Chondrocyte (in vitro differentiated cells): ENCODE results near the gene ZNF212. TPM values are rescaled to one million over a fixed set of nuclear protein-coding genes. Genes with fewer than 3 reads are reported as not detected.

Experiments used
- DNase-seq: peaks from one replicate; pipeline ENCODE4 v3.0.0; 2021; ENCODE audit warnings: mixed read lengths, low spot score
- H3K27ac Mint-ChIP-seq: one replicate; pipeline ENCODE4 v1.8.0; 2021; ENCODE audit warnings: mild to moderate bottlenecking, moderate library complexity, mixed read lengths; ENCODE audit not compliant: unreplicated experiment
- H3K27me3 Mint-ChIP-seq: 2 replicates; pipeline ENCODE4 v1.8.0; 2021; ENCODE audit warnings: low read depth, mixed read lengths
- H3K36me3 Mint-ChIP-seq: 2 replicates; pipeline ENCODE4 v1.8.0; 2021; ENCODE audit warnings: low read depth, mixed read lengths
- H3K4me1 Mint-ChIP-seq: 2 replicates; pipeline ENCODE4 v1.8.0; 2021; ENCODE audit warnings: low read depth, mild to moderate bottlenecking, mixed read lengths
- H3K4me3 Mint-ChIP-seq: one replicate; pipeline ENCODE4 v1.8.0; 2021; ENCODE audit warnings: mild to moderate bottlenecking, moderate library complexity, mixed read lengths; ENCODE audit not compliant: unreplicated experiment
- H3K9me3 Mint-ChIP-seq: 2 replicates; pipeline ENCODE4 v1.8.0; 2021; ENCODE audit warnings: low read depth, mixed read lengths
- total RNA-seq: library from RNA; stranded (reverse); gene quantifications from 3 replicates; pipeline ENCODE4 v1.2.1, GENCODE V29; 2021
- TF ChIP-seq, protein P1 (sequence below): fragments of 200-600 bp; sonication (generic); IDR thresholded peaks from 2 replicates; pipeline ENCODE4 v1.5.0; 2021; ENCODE audit warnings: antibody characterized with exemption, mild to moderate bottlenecking, moderate library complexity

ZNF212 gene
- total RNA-seq, 1 donor from 2014 or later, result 7.9 TPM

DNA sequence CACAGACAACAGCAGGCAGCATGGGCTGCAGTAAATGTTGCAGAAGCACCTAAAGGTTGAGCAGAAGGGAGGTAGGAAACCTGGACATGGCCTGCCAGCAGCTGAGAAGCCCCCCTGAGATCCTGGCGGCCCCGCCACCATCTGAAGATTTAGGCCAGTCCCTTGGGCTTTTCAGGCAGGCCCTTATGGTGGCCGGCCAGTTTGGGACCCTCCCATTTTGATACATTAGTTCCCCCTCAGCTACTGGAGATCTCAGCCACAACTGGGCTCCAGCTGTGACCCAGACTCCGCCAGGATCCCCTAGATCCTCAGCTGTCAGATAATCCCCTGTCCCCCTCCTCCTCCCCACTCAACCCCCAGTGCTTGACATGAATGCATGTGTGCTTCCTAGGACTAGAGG lies 56.9 kb downstream of the ZNF212 start:
- peaks cover 12% of the 10 kb centered on the region for H3K4me1 Mint-ChIP-seq
- H3K9me3 Mint-ChIP-seq, result peaks cover 5% of the 10 kb centered on the region
- no peak overlapping the region for H3K27ac Mint-ChIP-seq
- no peak for DNase-seq
- H3K36me3 Mint-ChIP-seq, result peaks cover 20% of the 10 kb centered on the region
- TF ChIP-seq, protein P1, sequence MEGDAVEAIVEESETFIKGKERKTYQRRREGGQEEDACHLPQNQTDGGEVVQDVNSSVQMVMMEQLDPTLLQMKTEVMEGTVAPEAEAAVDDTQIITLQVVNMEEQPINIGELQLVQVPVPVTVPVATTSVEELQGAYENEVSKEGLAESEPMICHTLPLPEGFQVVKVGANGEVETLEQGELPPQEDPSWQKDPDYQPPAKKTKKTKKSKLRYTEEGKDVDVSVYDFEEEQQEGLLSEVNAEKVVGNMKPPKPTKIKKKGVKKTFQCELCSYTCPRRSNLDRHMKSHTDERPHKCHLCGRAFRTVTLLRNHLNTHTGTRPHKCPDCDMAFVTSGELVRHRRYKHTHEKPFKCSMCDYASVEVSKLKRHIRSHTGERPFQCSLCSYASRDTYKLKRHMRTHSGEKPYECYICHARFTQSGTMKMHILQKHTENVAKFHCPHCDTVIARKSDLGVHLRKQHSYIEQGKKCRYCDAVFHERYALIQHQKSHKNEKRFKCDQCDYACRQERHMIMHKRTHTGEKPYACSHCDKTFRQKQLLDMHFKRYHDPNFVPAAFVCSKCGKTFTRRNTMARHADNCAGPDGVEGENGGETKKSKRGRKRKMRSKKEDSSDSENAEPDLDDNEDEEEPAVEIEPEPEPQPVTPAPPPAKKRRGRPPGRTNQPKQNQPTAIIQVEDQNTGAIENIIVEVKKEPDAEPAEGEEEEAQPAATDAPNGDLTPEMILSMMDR, result no peak
- H3K27me3 Mint-ChIP-seq, result no peaks in the 10 kb centered on the region
- no peak overlapping the region for H3K4me3 Mint-ChIP-seq

DNA sequence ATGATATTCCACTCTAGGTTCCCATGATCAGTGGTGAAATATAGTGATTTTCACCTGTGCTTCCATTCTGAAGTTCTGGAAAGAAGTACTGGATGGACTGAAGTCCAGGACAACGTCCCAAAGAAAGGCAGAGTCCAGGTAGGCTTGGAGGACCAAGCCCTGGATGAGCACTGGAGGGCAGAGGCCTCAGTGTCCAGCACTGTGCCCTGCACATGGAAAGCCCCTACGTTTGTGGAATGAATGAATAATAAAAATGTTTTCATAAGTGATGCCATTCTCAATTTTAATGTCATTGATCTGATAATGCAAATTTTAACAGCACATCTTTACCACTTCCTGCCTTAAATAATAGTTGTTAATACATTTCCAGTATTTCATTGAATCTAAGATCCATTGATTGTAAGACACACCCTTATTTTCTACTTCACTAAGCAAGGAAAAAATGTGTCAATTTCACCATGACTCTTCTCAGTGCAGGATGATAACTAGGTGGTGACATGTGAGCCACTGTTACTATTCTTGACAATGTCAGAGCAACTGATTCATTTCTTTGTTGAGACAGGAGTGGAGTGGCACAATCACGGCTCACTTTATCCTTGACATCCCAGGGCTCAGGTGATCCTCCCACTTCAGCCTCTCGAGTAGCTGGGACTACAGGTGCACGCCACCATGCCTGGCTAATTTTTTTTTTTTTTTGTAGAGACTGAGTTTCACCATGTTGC lies 57.7 kb downstream of the ZNF212 start:
- H3K9me3 Mint-ChIP-seq, result peaks cover 5% of the 10 kb centered on the region
- TF ChIP-seq, protein P1, result no peak
- no peaks in the 10 kb centered on the region for H3K27me3 Mint-ChIP-seq
- no peak overlapping the region for H3K27ac Mint-ChIP-seq
- no peak for DNase-seq
- H3K4me1 Mint-ChIP-seq, result peaks cover 12% of the 10 kb centered on the region
- peaks cover 20% of the 10 kb centered on the region for H3K36me3 Mint-ChIP-seq
- H3K4me3 Mint-ChIP-seq, result no peak overlapping the region

DNA sequence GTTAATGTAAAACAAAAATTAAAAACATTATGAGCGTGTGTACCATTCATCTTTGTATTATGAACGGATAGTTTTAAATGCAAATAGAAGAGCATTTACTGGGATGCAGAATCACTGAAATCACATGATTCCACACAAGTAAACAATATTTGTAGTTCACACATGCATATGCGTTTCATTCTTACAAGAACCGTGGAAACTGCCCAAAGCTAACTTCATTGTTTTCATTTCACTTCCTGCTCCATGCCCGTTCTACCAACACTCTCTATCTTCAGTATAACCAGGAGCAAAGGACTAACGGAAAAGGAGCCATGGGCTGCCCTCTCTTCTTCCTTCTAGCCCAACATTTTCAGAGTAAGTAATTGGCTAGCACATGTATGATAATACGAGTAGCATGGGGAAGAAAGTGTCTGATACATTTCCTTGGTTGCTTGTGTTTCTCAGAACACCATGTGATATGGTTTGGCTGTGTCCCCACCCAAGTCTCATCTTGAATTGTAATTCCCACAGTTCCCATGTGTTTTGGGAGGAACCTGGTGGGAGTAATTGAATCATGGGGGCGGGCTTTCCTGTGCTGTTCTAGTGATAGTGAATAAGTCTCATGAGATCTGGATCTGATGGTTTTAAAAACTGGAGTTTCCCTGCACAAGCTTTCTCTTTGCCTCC lies 61.3 kb downstream of the ZNF212 start:
- no peak for DNase-seq
- Mint-ChIP-seq H3K9me3 (peaks cover 7% of the 10 kb centered on the region), H3K27ac (no peak overlapping the region), H3K4me3 (no peak overlapping the region), H3K27me3 (no peaks in the 10 kb centered on the region), H3K36me3 (peaks cover 5% of the 10 kb centered on the region), H3K4me1 (peaks cover 12% of the 10 kb centered on the region)
- TF ChIP-seq, protein P1, result no peak

DNA sequence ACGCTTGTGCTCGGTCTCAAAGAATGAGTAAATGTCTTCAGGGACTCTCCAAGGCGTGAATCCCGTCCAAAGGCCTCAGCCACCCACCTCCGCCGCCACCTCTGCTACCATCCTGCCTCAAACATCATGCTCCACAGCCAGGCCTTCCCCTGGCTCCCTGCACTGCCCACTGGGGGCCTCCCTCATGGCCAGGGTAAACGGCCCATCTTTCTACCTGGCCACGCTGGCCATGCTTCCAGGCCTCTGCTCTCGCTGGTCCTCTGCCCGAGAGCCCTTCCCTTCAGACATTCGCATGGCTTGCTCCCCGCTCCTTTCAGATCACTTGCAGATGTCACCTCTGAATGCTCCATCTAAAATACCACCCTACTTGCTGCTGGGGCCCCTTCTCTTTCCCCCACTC lies 62.8 kb downstream of the ZNF212 start:
- no peaks in the 10 kb centered on the region for H3K27me3 Mint-ChIP-seq
- no peak overlapping the region for H3K4me3 Mint-ChIP-seq
- TF ChIP-seq, protein P1, result no peak
- H3K27ac Mint-ChIP-seq, result no peak overlapping the region
- no peak for DNase-seq
- H3K9me3 Mint-ChIP-seq, result peaks cover 7% of the 10 kb centered on the region
- H3K4me1 Mint-ChIP-seq, result peaks cover 12% of the 10 kb centered on the region
- peaks cover 2% of the 10 kb centered on the region for H3K36me3 Mint-ChIP-seq

DNA sequence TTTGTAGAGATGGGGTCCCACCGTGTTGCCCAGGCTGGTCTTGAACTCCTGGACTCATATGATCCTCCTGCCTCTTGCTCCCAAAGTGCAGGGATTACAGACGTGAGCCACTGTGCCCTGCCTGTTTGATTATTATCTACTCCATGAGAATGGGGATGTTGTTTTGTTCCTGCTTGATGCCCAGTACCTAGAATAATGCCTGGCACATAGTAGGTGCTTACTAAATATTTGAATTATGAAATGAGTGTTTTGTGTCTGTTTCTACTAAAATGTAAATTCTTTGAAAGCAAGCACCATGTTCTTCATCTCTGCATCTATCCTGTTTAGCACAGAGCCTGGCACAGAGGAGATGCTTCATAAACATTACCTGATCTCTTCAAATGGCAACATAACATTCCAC lies 63.4 kb downstream of the ZNF212 start:
- Mint-ChIP-seq H3K9me3 (peaks cover 7% of the 10 kb centered on the region), H3K4me1 (peaks cover 12% of the 10 kb centered on the region), H3K27me3 (no peaks in the 10 kb centered on the region), H3K27ac (no peak overlapping the region), H3K36me3 (peaks cover 1% of the 10 kb centered on the region), H3K4me3 (no peak overlapping the region)
- no peak for DNase-seq
- TF ChIP-seq, protein P1, result no peak
